CD14-positive monocyte (primary cell): Measurements from ENCODE around the gene MDK. TPM values are rescaled to one million over a fixed set of nuclear protein-coding genes. Genes with fewer than 3 reads are reported as not detected.
A peak's percentile ranks its signal among the peaks of the same experiment; 100 is the strongest.

Experiments
- DNase-seq, 3 donors: peaks; one replicate each; pipeline ENCODE4 v3.0.0-alpha.2; 2011 to 2022
- H2AFZ ChIP-seq: 2 replicates; pipeline ENCODE4 v1.6.0; 2012; ENCODE audit warnings: mild to moderate bottlenecking, low read depth, low read length, inconsistent platforms; ENCODE audit not compliant: insufficient read depth, poor library complexity, severe bottlenecking
- H3K27ac ChIP-seq, 2 donors: 1 replicate in 1 of 2; 2 replicates in 1 of 2; pipeline ENCODE4 v1.5.1; 2012 to 2013; ENCODE audit warnings: low read length in 2 of 2, control low read depth in 1 of 2, inconsistent platforms in 1 of 2, low read depth in 1 of 2, mild to moderate bottlenecking in 1 of 2
- H3K27me3 ChIP-seq, 2 donors: one replicate each; pipeline versions ENCODE4 v1.6.0 to v1.6.1; 2011 to 2013; ENCODE audit warnings: low read length in 2 of 2; ENCODE audit not compliant: control insufficient read depth in 2 of 2, insufficient read depth in 2 of 2
- H3K36me3 ChIP-seq, 2 donors: replicated peaks in 1 of 2; 1 replicate in 1 of 2; 2 replicates in 1 of 2; pipeline versions ENCODE4 v1.5.1 to v1.6.1; 2012 to 2013; ENCODE audit warnings: low read length in 2 of 2, control low read depth in 1 of 2, inconsistent platforms in 1 of 2, mild to moderate bottlenecking in 1 of 2; ENCODE audit not compliant: insufficient read depth in 2 of 2, control insufficient read depth in 1 of 2
- H3K4me1 ChIP-seq, 2 donors: 1 replicate in 1 of 2; 2 replicates in 1 of 2; pipeline versions ENCODE4 v1.5.1 to v1.6.1; 2012 to 2013; ENCODE audit warnings: low read length in 2 of 2, control low read depth in 1 of 2, inconsistent platforms in 1 of 2, mild to moderate bottlenecking in 1 of 2, moderate library complexity in 1 of 2; ENCODE audit not compliant: insufficient read depth in 2 of 2, control insufficient read depth in 1 of 2
- H3K4me2 ChIP-seq: replicated peaks from 2 replicates; pipeline ENCODE3; 2012; ENCODE audit warnings: low read length, moderate library complexity, mild to moderate bottlenecking; ENCODE audit not compliant: poor library complexity, severe bottlenecking; ENCODE audit errors: extremely low read depth
- H3K4me3 ChIP-seq, 3 experiments: fragments of 200-600 bp in 1 of 3; sonication (generic) in 1 of 3; replicated peaks in 1 of 3; 1 replicate in 2 of 3; 2 replicates in 1 of 3; pipeline ENCODE4 v1.5.1; 2011 to 2013; ENCODE audit warnings: low read length in 3 of 3, mild to moderate bottlenecking in 3 of 3, control low read depth in 2 of 3, low read depth in 2 of 3, inconsistent platforms in 1 of 3, moderate library complexity in 1 of 3
- H3K79me2 ChIP-seq: 2 replicates; pipeline ENCODE4 v1.6.0; 2012; ENCODE audit warnings: mild to moderate bottlenecking, control low read depth, inconsistent platforms, low read length, moderate library complexity; ENCODE audit not compliant: insufficient read depth
- H3K9ac ChIP-seq: 2 replicates; pipeline ENCODE4 v1.6.0; 2017; ENCODE audit warnings: low read length, mild to moderate bottlenecking; ENCODE audit not compliant: insufficient read depth, poor library complexity, severe bottlenecking
- H3K9me3 ChIP-seq, 2 donors: replicated peaks in 1 of 2; 1 replicate in 1 of 2; 2 replicates in 1 of 2; pipeline versions ENCODE4 v1.5.1 to v1.6.1; 2012 to 2013; ENCODE audit warnings: low read length in 2 of 2, control low read depth in 1 of 2; ENCODE audit not compliant: control insufficient read depth in 1 of 2, insufficient read depth in 1 of 2
- H4K20me1 ChIP-seq: 2 replicates; pipeline ENCODE4 v1.6.0; 2012; ENCODE audit warnings: mild to moderate bottlenecking, low read length, control low read depth, moderate library complexity; ENCODE audit not compliant: insufficient read depth
- H3K27ac Mint-ChIP-seq, 7 donors: one replicate each; pipeline ENCODE4 v1.8.0; 2020; ENCODE audit warnings: mild to moderate bottlenecking in 7 of 7, mixed read lengths in 7 of 7, moderate library complexity in 6 of 7, inconsistent platforms in 2 of 7
- H3K27me3 Mint-ChIP-seq, 3 donors: one replicate each; pipeline ENCODE4 v1.8.0; 2021 to 2022; ENCODE audit warnings: low read depth in 3 of 3, mild to moderate bottlenecking in 3 of 3, mixed read lengths in 3 of 3, moderate library complexity in 3 of 3, inconsistent platforms in 1 of 3
- H3K36me3 Mint-ChIP-seq, 2 donors: one replicate each; pipeline ENCODE4 v1.8.0; 2020; ENCODE audit warnings: mixed read lengths in 2 of 2, inconsistent platforms in 1 of 2, mild to moderate bottlenecking in 1 of 2
- H3K4me1 Mint-ChIP-seq: one replicate; pipeline ENCODE4 v1.8.0; 2020; ENCODE audit warnings: mild to moderate bottlenecking, mixed read lengths
- H3K4me3 Mint-ChIP-seq, 2 donors: one replicate each; pipeline ENCODE4 v1.8.0; 2020; ENCODE audit warnings: mild to moderate bottlenecking in 2 of 2, mixed read lengths in 2 of 2, moderate library complexity in 1 of 2
- H3K9me3 Mint-ChIP-seq, 7 donors: one replicate each; pipeline ENCODE4 v1.8.0; 2020 to 2022; ENCODE audit warnings: mixed read lengths in 7 of 7, mild to moderate bottlenecking in 6 of 7, moderate library complexity in 6 of 7, inconsistent platforms in 2 of 7
- WGBS: methylation state at CpG from one replicate; pipeline ENCODE4 v1.1.5; 2013; ENCODE audit warnings: missing lambda C conversion rate; ENCODE audit not compliant: insufficient coverage; 5-methylcytosine and 5-hydroxymethylcytosine counted together
- intact Hi-C, 2 donors: fragments of 100-400 bp; cut with micrococcal nuclease; formaldehyde crosslinking; loops; one replicate each; pipeline versions ENCODE4 v1.15.0 to v1.15.1; 2023
- polyA plus RNA-seq, 3 donors: library from polyadenylated mRNA; depleted of rRNA in 1 of 3; unstranded in 2 of 3; stranded (reverse) in 1 of 3; fragments of 300-500 nt in 2 of 3; fragments of >200 nt in 1 of 3; fragmentation: Illumina TruSeq in 2 of 3; gene quantifications; 1 replicate in 2 of 3; 2 replicates in 1 of 3; pipeline ENCODE4 v1.2.3, GENCODE V29; 2012 to 2021
- TF ChIP-seq, protein P1 (sequence below): fragments of 200-600 bp; IDR thresholded peaks from one replicate; pipeline ENCODE4 v1.8.0; 2022; ENCODE audit warnings: antibody characterized with exemption, mild to moderate bottlenecking

MDK gene
- polyA plus RNA-seq, 3 donors = 2.8 TPM; not detected in 2

DNA sequence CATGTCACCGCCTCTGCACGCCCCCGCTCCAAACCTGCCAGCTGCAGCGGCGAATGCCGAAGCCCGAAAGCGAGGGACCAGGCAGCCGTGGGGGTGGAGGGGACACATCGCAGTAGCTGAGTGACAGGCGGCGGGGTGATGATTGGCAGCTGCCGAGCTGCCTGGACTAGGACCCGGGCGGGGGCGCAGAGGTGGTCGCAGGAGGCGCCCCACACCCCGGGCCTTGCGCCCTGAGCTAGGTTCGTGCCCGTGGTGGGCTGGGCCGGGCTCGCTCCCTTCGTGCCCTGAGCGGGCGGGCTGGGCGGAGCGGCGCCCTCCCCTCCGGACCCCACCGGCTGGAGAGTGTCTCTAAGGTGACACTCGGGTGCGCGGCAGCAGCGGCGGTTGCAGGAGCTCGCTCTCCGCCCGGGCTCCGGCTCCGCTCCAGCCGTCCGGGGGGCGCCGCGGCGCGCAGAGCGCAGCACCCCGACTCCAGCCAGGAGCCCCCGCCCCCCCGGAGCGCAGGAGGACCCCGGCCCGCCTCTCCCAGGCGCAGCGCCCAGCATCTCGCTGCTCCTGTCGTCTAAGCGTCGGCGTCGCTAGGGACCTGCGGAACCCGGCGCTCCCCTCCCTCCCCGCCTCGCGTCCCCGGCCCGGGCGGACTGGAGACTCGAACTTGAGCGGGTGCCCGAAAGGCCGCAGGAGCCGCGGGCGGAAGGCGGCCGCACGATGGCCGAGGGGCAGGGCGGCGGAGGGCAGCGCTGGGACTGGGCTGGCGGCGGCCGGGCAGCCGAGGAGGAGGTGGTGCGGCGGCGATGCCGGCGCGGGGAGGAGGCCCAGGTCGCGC, 48.7 kb upstream of the MDK start:
- Histone ChIP-seq H3K27ac (no peak overlapping the region), H3K36me3 (no peaks in the 10 kb centered on the region), H4K20me1 (peaks cover 15% of the 10 kb centered on the region), H3K27me3 (peaks cover 14 to 46% of the 10 kb centered on the region in 2 donors), H3K9me3 (peaks cover 0 to 7% of the 10 kb centered on the region in 2 donors), H3K4me1 (peaks cover 66 to 74% of the 10 kb centered on the region in 2 donors), H3K4me3 (peak overlapping the region in 2 of 3 experiments; percentile 3 to 64), H3K4me2 (peak overlapping the region; percentile 78), H3K9ac (peak overlapping the region; percentile 30), H2AFZ (peak overlapping the region; percentile 64), H3K79me2 (no peaks in the 10 kb centered on the region)
- 1% methylated on average over 98 of the region's 99 CpGs for WGBS
- H3K4me1 Mint-ChIP-seq = peaks cover 67% of the 10 kb centered on the region
- H3K27ac Mint-ChIP-seq = peak overlapping the region in 1 of 7 donors; percentile 43
- intact Hi-C loops = no loop called here
- peaks cover 47 to 66% (median 58%) of the 10 kb centered on the region in 3 donors for H3K27me3 Mint-ChIP-seq
- H3K36me3 Mint-ChIP-seq = peaks cover 7 to 18% of the 10 kb centered on the region in 2 donors
- peaks cover 0 to 9% (median 4%) of the 10 kb centered on the region in 7 donors for H3K9me3 Mint-ChIP-seq
- DNase-seq = no peak
- peak overlapping the region; percentile 73 to 87 for H3K4me3 Mint-ChIP-seq
- TF ChIP-seq, protein P1, sequence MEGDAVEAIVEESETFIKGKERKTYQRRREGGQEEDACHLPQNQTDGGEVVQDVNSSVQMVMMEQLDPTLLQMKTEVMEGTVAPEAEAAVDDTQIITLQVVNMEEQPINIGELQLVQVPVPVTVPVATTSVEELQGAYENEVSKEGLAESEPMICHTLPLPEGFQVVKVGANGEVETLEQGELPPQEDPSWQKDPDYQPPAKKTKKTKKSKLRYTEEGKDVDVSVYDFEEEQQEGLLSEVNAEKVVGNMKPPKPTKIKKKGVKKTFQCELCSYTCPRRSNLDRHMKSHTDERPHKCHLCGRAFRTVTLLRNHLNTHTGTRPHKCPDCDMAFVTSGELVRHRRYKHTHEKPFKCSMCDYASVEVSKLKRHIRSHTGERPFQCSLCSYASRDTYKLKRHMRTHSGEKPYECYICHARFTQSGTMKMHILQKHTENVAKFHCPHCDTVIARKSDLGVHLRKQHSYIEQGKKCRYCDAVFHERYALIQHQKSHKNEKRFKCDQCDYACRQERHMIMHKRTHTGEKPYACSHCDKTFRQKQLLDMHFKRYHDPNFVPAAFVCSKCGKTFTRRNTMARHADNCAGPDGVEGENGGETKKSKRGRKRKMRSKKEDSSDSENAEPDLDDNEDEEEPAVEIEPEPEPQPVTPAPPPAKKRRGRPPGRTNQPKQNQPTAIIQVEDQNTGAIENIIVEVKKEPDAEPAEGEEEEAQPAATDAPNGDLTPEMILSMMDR = no peak

DNA sequence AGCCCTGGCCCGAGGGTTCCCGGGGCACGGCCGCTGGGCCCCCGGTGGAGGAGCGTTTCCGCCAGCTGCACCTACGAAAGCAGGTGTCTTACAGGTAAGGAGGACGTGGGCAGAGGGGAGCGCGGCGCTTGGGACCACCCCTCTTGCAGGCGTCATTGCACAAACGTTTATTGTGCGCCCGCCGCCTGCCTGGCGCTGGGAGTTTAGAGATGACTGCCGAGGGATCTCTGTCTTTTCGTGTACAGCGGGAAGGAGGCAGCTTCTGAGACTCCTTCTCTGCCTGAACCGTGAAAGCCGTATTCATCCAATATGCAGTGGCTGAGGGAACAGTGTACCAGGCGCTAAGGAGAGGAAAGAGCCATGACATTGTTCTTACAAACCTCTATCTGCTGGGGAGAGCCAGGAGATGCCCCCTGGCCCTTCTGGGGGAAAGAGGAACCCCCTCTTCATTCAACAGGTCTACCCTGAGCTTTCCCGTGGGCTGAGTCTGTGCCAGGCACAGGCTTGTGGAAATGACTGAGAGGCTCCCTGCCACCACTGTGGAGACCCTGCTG, 48.0 kb upstream of the MDK start:
- peaks cover 73% of the 10 kb centered on the region for H3K4me1 Mint-ChIP-seq
- 5% methylated on average over 25 of the region's 25 CpGs for WGBS
- H3K9me3 Mint-ChIP-seq = peaks cover 0 to 9% (median 4%) of the 10 kb centered on the region in 7 donors
- no peaks in the 10 kb centered on the region for H3K79me2 ChIP-seq
- H3K36me3 ChIP-seq = no peaks in the 10 kb centered on the region
- peak overlapping the region; percentile 30 for H3K9ac ChIP-seq
- peak overlapping the region; percentile 78 for H3K4me2 ChIP-seq
- H3K4me1 ChIP-seq = peaks cover 73 to 81% of the 10 kb centered on the region in 2 donors
- H3K4me3 Mint-ChIP-seq = peak overlapping the region; percentile 73 to 87
- peaks cover 15% of the 10 kb centered on the region for H4K20me1 ChIP-seq
- no peak for DNase-seq
- H3K4me3 ChIP-seq = peak overlapping the region in 2 of 3 experiments; percentile 7 to 64
- peaks cover 0 to 7% of the 10 kb centered on the region in 2 donors for H3K9me3 ChIP-seq
- TF ChIP-seq, protein P1 = no peak
- H3K27me3 ChIP-seq = peaks cover 14 to 46% of the 10 kb centered on the region in 2 donors
- H3K27ac ChIP-seq = no peak overlapping the region
- peak overlapping the region; percentile 64 for H2AFZ ChIP-seq
- peaks cover 7 to 18% of the 10 kb centered on the region in 2 donors for H3K36me3 Mint-ChIP-seq
- peak overlapping the region in 1 of 7 donors; percentile 79 for H3K27ac Mint-ChIP-seq
- intact Hi-C loops = no loop called here
- peaks cover 47 to 66% (median 55%) of the 10 kb centered on the region in 3 donors for H3K27me3 Mint-ChIP-seq
